ENCODE measurements around the gene WDR33. TPM values are rescaled to one million over a fixed set of nuclear protein-coding genes. Genes with fewer than 3 reads are reported as not detected.

The WDR33 gene
- total RNA-seq, 2 donors from 2014 or later: 16.1 to 16.8 TPM

DNA sequence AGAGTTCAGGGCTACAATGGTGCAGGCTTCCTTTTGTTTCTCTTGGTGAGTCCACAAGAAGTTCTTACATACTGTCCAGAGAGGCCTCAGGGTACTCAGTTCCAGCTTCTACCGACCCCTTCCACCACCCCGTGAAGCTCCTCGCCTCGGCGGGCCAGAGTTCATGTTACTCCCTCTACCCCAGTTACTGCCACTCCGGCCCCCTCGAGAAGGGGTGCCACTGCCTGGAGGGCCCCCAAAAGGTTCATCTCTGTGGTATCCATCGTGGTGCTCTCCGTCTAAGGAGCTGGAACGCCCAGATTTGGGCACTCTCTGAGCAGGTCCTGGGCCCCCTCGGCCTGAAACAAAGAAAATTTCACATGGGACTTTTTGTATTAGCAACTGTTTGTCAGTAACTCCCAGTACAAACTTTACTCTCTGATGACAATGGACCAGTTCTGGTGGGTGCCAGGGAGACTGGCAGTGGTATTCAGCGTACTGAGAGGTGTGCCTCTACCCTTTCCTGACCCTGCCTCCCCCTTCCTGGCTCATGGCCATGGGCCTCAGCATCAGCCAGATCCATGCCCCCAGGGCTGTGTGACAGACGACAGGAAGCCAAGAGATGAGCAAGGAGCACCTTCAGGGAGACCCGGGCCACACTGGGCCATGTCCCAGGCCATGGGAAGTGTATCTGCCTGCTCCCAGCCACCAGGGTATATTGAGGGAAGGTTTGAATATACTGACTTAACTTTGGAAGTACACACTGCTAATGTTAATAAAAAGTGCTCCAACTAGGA, 104.6 kb downstream of the WDR33 start:
- Histone ChIP-seq H3K9me3 (no peaks in the 10 kb centered on the region), H3K4me3 (no peak overlapping the region), H3K36me3 (peaks cover 40% of the 10 kb centered on the region), H3K27ac (peak overlapping the region in 1 of 2 donors; percentile 21), H3K27me3 (no peaks in the 10 kb centered on the region), H3K4me1 (peaks cover 0 to 45% of the 10 kb centered on the region in 2 donors)
- TF ChIP-seq, protein P1, sequence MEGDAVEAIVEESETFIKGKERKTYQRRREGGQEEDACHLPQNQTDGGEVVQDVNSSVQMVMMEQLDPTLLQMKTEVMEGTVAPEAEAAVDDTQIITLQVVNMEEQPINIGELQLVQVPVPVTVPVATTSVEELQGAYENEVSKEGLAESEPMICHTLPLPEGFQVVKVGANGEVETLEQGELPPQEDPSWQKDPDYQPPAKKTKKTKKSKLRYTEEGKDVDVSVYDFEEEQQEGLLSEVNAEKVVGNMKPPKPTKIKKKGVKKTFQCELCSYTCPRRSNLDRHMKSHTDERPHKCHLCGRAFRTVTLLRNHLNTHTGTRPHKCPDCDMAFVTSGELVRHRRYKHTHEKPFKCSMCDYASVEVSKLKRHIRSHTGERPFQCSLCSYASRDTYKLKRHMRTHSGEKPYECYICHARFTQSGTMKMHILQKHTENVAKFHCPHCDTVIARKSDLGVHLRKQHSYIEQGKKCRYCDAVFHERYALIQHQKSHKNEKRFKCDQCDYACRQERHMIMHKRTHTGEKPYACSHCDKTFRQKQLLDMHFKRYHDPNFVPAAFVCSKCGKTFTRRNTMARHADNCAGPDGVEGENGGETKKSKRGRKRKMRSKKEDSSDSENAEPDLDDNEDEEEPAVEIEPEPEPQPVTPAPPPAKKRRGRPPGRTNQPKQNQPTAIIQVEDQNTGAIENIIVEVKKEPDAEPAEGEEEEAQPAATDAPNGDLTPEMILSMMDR (IDR thresholded peaks at IDR 0.05): no peak
- DNase-seq (ENCODE audit: low spot score): no peak

DNA sequence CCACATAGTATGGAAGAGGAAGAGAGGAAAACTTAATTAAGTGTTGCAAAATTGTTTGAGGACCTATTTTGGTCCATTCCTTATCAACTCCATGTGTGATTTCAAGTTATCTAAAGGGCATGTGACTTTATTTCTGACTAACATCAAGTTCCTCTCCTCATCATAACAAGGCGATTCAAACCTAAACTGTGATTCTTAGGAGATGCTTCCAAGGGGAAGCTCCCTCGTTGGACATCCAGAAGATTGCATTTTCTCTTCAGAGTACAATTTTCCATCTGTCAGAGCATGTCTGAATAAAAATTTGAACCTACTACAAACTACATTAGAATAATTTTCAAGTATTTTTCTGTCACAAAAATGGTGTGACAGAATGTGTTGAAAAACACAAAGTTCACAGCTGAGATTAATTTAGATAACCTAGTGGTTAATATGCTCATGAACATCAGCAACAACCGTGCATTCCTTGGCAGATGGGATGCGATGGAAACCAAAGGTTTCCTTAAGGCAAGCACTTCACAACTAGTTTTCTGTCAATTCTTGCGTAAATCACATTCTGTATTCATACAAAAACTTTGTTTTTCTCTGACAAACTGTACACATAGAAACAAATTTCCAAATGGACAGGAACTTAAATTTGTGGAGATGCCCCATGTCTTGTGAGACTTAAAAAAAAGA, 105.4 kb downstream of the WDR33 start:
- TF ChIP-seq, protein P1 (IDR thresholded peaks at IDR 0.05): no peak
- Histone ChIP-seq H3K27ac (peak overlapping the region in 1 of 2 donors; percentile 58), H3K9me3 (no peaks in the 10 kb centered on the region), H3K36me3 (peaks cover 40% of the 10 kb centered on the region), H3K27me3 (no peaks in the 10 kb centered on the region), H3K4me1 (peaks cover 0 to 49% of the 10 kb centered on the region in 2 donors), H3K4me3 (no peak overlapping the region)
- no peak for DNase-seq (ENCODE audit: low spot score)

DNA sequence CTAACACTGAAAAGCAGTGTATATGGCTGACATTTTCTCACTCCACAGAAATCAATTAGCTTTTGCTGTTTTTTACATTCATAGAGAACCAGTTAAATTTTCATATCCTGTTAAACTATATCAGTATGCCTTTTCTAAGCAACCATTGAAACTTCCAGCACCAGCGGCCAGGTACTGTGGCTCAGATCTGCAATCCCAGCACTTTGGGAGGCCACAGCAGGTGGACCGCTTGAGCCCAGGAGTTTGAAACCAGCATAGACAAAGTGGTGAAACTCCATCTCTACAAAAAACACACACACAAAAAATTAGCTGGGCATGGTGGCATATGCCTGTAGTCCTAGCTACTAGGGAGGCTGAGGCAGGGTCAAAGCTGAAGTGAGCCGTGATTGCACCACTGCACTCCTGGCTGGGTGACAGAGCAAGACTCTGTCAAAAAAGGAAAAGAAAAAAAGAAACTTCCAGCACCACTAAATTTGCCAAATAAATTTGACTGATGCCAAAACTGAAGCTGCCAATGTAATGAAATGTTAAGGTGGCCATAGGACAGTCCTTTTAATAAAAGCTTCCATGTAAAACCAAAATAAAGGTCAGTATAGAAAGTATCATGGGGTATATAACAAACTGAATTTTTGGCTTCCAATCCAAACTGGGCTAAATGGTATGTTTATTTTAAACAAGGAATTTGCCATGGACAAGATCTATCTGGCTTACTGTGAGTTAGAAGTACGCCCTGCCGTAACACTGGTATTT, 106.2 kb downstream of the WDR33 start:
- Histone ChIP-seq H3K36me3 (peaks cover 40% of the 10 kb centered on the region), H3K27me3 (no peaks in the 10 kb centered on the region), H3K27ac (peak overlapping the region in 1 of 2 donors; percentile 58), H3K9me3 (no peaks in the 10 kb centered on the region), H3K4me3 (no peak overlapping the region), H3K4me1 (peaks cover 0 to 51% of the 10 kb centered on the region in 2 donors)
- TF ChIP-seq, protein P1 (IDR thresholded peaks at IDR 0.05): no peak
- DNase-seq (ENCODE audit: low spot score): no peak

DNA sequence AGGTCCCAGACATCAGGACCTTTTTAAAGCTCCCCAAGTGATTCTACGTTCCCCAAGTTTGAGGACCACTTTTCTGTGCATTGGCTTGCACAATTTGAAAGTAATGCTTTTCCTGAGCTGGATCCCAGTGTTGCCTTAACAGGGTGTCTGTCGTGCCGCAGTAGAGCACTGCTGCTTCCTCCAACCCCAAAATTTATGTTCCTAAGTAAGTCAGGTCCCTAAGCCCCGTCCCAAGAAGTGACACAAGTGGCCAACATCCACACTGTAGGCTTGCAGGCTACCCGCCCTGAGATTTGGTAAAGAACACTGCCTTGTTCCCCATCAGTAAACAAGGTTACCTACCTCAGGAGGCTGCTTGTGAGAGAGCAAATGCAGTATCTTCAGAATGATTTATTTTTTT, 107.7 kb downstream of the WDR33 start:
- Histone ChIP-seq H3K27ac (no peak overlapping the region), H3K4me3 (no peak overlapping the region), H3K4me1 (peaks cover 0 to 51% of the 10 kb centered on the region in 2 donors), H3K9me3 (no peaks in the 10 kb centered on the region), H3K36me3 (peaks cover 25% of the 10 kb centered on the region), H3K27me3 (no peaks in the 10 kb centered on the region)
- TF ChIP-seq, protein P1 (IDR thresholded peaks at IDR 0.05): no peak
- no peak for DNase-seq (ENCODE audit: low spot score)

DNA sequence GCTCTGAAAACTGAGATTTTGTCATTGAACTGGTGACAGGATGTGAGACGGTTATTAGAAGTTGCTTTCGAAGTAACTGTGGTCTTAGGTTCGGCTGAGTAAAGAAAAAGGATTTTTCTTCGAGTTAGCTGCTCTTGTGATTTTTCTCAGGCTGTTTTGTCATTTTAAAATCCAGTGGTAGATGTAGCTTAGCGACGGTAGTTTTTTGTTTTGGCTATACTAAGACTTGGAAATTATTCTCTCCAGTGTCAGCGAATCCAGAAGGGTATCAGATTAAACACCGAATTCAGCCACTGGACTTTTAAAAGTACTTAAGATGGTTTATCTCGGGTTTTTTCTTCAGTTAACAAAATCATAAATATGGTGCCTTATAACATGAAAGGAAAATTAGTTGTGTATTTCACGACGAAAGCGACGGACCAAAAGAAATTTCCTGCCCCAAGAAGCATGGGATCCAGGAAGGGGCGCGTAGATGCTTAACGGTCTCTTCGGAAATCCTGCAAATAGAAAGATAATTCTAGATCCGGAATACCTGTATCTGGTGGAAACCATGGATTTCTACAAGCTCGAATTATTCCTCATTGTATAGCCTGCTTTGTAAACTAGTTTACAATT, 108.5 kb downstream of the WDR33 start:
- TF ChIP-seq, protein P1 (IDR thresholded peaks at IDR 0.05): no peak
- Histone ChIP-seq H3K36me3 (peaks cover 17% of the 10 kb centered on the region), H3K27ac (peak overlapping the region; percentile 90 to 96), H3K9me3 (no peaks in the 10 kb centered on the region), H3K27me3 (no peaks in the 10 kb centered on the region), H3K4me1 (peaks cover 0 to 51% of the 10 kb centered on the region in 2 donors), H3K4me3 (peak overlapping the region; percentile 50 to 72)
- no peak for DNase-seq (ENCODE audit: low spot score)

Data from right atrium auricular region (tissue), 2 donors.